ENCODE measurements around the gene RHBDL3. TPM values are rescaled to one million over a fixed set of nuclear protein-coding genes. Genes with fewer than 3 reads are reported as not detected.
"Not testable (repeated sequence)": the region's sequence is repeated elsewhere in the genome, so short reads cannot be mapped to it uniquely, and the experiment has no call there.

Gene RHBDL3
- polyA plus RNA-seq, 3 donors: 1.2 to 1.3 (median 1.3) TPM

GRCh38 chr17:32314636-32315035 lies 49.0 kb downstream of the RHBDL3 start:
- no peak for DNase-seq (ENCODE audit: extremely low read depth in 1 of 11, low read depth in 9 of 11, low spot score in 4 of 11)

GRCh38 chr17:32315171-32315570 lies 49.5 kb downstream of the RHBDL3 start:
- DNase-seq (ENCODE audit: extremely low read depth in 1 of 11, low read depth in 9 of 11, low spot score in 4 of 11): no peak

GRCh38 chr17:32316653-32317052 lies 51.0 kb downstream of the RHBDL3 start:
- not testable (repeated sequence) for DNase-seq (ENCODE audit: extremely low read depth in 1 of 11, low read depth in 9 of 11, low spot score in 4 of 11)

GRCh38 chr17:32317353-32317752 lies 51.7 kb downstream of the RHBDL3 start:
- DNase-seq (ENCODE audit: extremely low read depth in 1 of 11, low read depth in 9 of 11, low spot score in 4 of 11): no peak

- DNase-seq (ENCODE audit: extremely low read depth in 1 of 11, low read depth in 9 of 11, low spot score in 4 of 11): no peak
These were observed 52.4 kb downstream of the RHBDL3 start for GRCh38 chr17:32318071-32318470.

GRCh38 chr17:32319548-32319905 lies 53.9 kb downstream of the RHBDL3 start:
- peak in 4 of 11 donors; percentile 39 to 53 (median 47) for DNase-seq (ENCODE audit: extremely low read depth in 1 of 11, low read depth in 9 of 11, low spot score in 4 of 11)

GRCh38 chr17:32320080-32320479 lies 54.4 kb downstream of the RHBDL3 start:
- not testable (repeated sequence) for DNase-seq (ENCODE audit: extremely low read depth in 1 of 11, low read depth in 9 of 11, low spot score in 4 of 11)

- DNase-seq (ENCODE audit: extremely low read depth in 1 of 11, low read depth in 9 of 11, low spot score in 4 of 11): no peak
These were observed 55.2 kb downstream of the RHBDL3 start for GRCh38 chr17:32320847-32321246.

GRCh38 chr17:32323046-32323445 lies 57.4 kb downstream of the RHBDL3 start:
- DNase-seq (ENCODE audit: extremely low read depth in 1 of 11, low read depth in 9 of 11, low spot score in 4 of 11): no peak

GRCh38 chr17:32323811-32324491 lies 58.3 kb downstream of the RHBDL3 start:
- DNase-seq (ENCODE audit: extremely low read depth in 1 of 11, low read depth in 9 of 11, low spot score in 4 of 11): no peak

GRCh38 chr17:32327911-32328310 lies 62.3 kb downstream of the RHBDL3 start:
- no peak for DNase-seq (ENCODE audit: extremely low read depth in 1 of 11, low read depth in 9 of 11, low spot score in 4 of 11)

- no peak for DNase-seq (ENCODE audit: extremely low read depth in 1 of 11, low read depth in 9 of 11, low spot score in 4 of 11)
These were observed 64.5 kb downstream of the RHBDL3 start for GRCh38 chr17:32330147-32330546.

- DNase-seq (ENCODE audit: extremely low read depth in 1 of 11, low read depth in 9 of 11, low spot score in 4 of 11): no peak
These were observed 65.8 kb downstream of the RHBDL3 start for GRCh38 chr17:32331243-32332040.

- DNase-seq (ENCODE audit: extremely low read depth in 1 of 11, low read depth in 9 of 11, low spot score in 4 of 11): no peak
These were observed 67.6 kb downstream of the RHBDL3 start for GRCh38 chr17:32333187-32333586.

GRCh38 chr17:32335046-32335445 lies 69.4 kb downstream of the RHBDL3 start:
- no peak for DNase-seq (ENCODE audit: extremely low read depth in 1 of 11, low read depth in 9 of 11, low spot score in 4 of 11)

GRCh38 chr17:32335687-32336086 lies 70.1 kb downstream of the RHBDL3 start:
- no peak for DNase-seq (ENCODE audit: extremely low read depth in 1 of 11, low read depth in 9 of 11, low spot score in 4 of 11)

- DNase-seq (ENCODE audit: extremely low read depth in 1 of 11, low read depth in 9 of 11, low spot score in 4 of 11): no peak
These were observed 75.7 kb downstream of the RHBDL3 start for GRCh38 chr17:32341141-32341856.

- peak in 6 of 11 donors; percentile 55 to 69 (median 59) for DNase-seq (ENCODE audit: extremely low read depth in 1 of 11, low read depth in 9 of 11, low spot score in 4 of 11)
These were observed 76.4 kb downstream of the RHBDL3 start, which contains the start of gene C17orf75 for GRCh38 chr17:32341857-32342602. TSS of gene C17orf75 (minus strand) at chr17:32342173. CDS start at chr17:32342139, 34 bp downstream.
